Mucosa of rectum (tissue), 2 donors: ENCODE data around the gene GASK1A.
"Not testable (repeated sequence)": the region's sequence is repeated elsewhere in the genome, so short reads cannot be mapped to it uniquely, and the experiment has no call there.

Experiments used
- H3K27ac ChIP-seq, 2 donors: one replicate each; pipeline ENCODE4 v1.7.0; 2013; ENCODE audit warnings: inconsistent platforms in 2 of 2, low read depth in 2 of 2, low read length in 2 of 2
- H3K27me3 ChIP-seq, 2 donors: one replicate each; pipeline ENCODE4 v1.7.0; 2013; ENCODE audit warnings: low read length in 2 of 2; ENCODE audit not compliant: control insufficient read depth in 2 of 2, insufficient read depth in 2 of 2
- H3K36me3 ChIP-seq, 2 donors: one replicate each; pipeline ENCODE4 v1.7.0; 2013; ENCODE audit warnings: low read length in 2 of 2; ENCODE audit not compliant: control insufficient read depth in 2 of 2, insufficient read depth in 2 of 2
- H3K4me1 ChIP-seq, 2 donors: one replicate each; pipeline ENCODE4 v1.7.0; 2013; ENCODE audit warnings: low read length in 2 of 2, mild to moderate bottlenecking in 1 of 2; ENCODE audit not compliant: control insufficient read depth in 2 of 2, insufficient read depth in 2 of 2
- H3K4me3 ChIP-seq, 2 donors: one replicate each; pipeline ENCODE4 v1.7.0; 2013; ENCODE audit warnings: low read length in 2 of 2
- H3K9ac ChIP-seq, 2 donors: one replicate each; pipeline ENCODE4 v1.7.0; 2013; ENCODE audit warnings: low read length in 2 of 2, low read depth in 1 of 2, mild to moderate bottlenecking in 1 of 2
- H3K9me3 ChIP-seq, 2 donors: one replicate each; pipeline ENCODE4 v1.7.0; 2013; ENCODE audit warnings: low read length in 2 of 2; ENCODE audit not compliant: control insufficient read depth in 2 of 2
- donor health status: healthy.
- donor health status: Normal muscosa, but diverticular disease.

Gene GASK1A

DNA sequence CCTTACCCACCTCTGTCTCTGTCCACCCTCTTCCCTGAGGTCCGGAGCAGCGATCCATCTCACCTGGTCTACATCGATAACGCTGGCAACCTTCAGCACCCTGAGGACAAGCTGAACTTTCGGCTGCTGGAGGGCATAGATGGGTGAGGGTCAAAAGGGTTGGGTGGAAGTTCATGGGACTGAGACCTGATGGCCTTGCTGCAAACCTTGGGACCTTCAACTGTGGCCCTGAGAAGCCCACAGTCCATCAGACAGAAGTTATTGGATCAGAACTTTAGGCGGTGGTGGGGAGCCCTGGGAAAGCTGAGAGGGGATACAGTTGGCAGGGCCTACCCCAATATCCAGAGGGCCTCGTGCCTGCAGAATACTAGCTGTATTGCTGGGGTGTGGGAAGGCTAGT, 76.3 kb downstream of the GASK1A start:
- no peak overlapping the region for H3K4me3 ChIP-seq
- no peaks in the 10 kb centered on the region for H3K9me3 ChIP-seq
- no peaks in the 10 kb centered on the region for H3K4me1 ChIP-seq
- no peak overlapping the region for H3K9ac ChIP-seq
- H3K27me3 ChIP-seq, result no peaks in the 10 kb centered on the region
- H3K27ac ChIP-seq, result no peak overlapping the region
- H3K36me3 ChIP-seq, result no peaks in the 10 kb centered on the region

DNA sequence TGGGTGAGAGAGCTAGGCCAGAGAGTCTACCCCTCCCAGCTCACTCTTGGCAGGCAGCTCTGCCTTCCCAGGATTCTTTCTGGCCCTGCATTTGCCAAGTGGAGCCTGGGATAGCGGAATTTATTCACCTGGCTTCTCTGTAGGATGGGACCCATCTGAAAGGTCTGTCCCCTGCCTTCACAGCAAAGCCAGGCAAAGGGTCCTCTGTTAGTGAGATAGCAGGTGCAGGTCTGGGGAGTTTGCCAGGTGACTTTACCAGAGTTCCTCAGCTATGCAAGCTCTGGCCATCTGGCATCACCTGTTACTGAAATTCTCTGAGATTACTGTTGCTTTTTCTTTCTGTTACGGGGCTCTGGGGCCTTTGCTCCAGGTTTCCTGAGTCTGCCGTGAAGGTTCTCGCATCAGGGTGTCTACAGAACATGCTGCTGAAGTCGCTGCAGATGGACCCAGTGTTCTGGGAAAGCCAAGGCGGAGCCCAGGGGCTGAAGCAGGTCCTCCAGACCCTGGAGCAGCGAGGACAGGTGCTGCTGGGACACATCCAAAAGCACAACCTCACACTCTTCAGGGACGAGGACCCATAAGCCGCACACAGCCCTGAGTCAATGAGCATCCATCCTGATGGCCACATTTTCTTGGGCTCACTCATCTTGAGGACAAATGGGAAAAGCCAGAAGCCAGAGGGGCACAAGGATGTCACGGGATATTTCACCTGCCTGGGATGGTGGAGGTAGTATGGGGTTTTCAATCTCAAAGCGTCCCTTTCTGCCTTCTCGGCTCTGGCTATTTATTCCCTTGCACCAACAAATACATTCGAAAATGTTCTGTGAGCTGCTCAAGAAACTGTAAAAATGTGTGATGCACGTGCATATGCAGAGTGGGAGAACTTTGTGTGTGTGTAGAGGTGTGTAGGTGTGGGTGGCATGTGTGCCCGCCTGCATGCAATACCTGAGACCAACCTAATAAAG, 77.0 kb downstream of the GASK1A start:
- H3K27me3 ChIP-seq, result no peaks in the 10 kb centered on the region
- no peaks in the 10 kb centered on the region for H3K36me3 ChIP-seq
- H3K4me3 ChIP-seq, result no peak overlapping the region
- H3K9ac ChIP-seq, result no peak overlapping the region
- H3K4me1 ChIP-seq, result peaks cover 3 to 5% of the 10 kb centered on the region in 2 donors
- H3K9me3 ChIP-seq, result no peaks in the 10 kb centered on the region
- H3K27ac ChIP-seq, result no peak overlapping the region

DNA sequence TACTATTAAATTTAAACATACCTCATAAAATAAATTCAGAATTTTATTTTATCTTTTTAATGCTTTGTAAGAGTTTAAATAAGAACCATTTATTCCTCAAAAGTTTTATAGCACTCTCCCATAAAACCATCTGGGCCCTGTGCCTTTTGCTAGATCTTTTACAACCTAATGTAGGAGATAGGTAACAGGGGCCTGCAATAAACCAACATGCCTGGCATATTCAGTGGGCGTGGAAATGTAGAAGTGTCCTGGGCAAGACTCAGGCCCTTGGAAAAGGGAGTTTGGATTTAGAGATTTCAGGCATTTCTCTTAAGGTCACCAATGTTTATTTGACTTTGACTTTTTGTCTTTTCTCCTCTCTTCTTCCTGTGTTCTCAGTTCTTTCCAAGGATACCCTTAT, 80.3 kb downstream of the GASK1A start:
- Histone ChIP-seq H3K27me3 (no peaks in the 10 kb centered on the region), H3K9me3 (no peaks in the 10 kb centered on the region), H3K27ac (no peak overlapping the region), H3K9ac (no peak overlapping the region), H3K4me3 (no peak overlapping the region), H3K36me3 (no peaks in the 10 kb centered on the region), H3K4me1 (peaks cover 3 to 7% of the 10 kb centered on the region in 2 donors)

DNA sequence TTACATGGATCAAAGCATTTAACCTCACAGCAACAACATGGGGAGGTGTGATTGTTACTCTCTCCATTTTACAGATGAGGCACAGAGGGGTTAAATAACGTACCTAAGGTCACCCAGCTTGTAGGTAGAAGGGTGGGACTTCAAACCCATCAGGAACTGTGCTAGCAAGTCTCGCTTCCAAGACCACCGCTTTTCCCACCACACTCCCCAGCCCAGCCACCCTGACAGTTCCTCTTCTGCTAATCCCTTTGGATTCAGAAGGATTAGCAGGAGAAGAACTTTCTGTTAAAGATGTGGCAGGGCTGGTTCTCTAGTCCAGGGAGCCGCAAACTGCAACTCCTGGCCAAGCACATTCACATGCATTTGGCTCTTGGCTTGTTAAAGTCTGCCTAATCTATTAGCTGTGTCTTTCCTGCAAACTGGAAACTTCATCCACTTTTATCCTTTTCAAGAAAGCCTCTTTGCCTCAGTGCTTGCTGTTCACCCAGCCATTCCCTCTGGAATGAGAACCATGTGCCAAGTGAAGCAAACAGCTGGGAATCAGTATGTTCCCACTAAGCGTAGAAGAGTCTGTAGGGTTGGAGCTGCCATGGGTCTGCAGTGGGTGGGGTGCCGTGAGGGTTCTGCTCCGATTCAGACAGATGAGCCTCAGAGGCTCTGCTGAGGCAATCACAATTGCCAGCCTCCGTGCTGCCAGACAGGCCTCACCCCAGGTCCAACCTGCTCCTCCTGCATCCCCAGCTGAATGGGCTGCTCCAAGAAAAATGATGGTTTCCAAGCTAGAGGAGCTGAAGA, 82.2 kb downstream of the GASK1A start:
- no peaks in the 10 kb centered on the region for H3K36me3 ChIP-seq
- H3K4me1 ChIP-seq, result peaks cover 3 to 7% of the 10 kb centered on the region in 2 donors
- no peak overlapping the region for H3K27ac ChIP-seq
- no peak overlapping the region for H3K4me3 ChIP-seq
- H3K9ac ChIP-seq, result no peak overlapping the region
- H3K9me3 ChIP-seq, result no peaks in the 10 kb centered on the region
- no peaks in the 10 kb centered on the region for H3K27me3 ChIP-seq

DNA sequence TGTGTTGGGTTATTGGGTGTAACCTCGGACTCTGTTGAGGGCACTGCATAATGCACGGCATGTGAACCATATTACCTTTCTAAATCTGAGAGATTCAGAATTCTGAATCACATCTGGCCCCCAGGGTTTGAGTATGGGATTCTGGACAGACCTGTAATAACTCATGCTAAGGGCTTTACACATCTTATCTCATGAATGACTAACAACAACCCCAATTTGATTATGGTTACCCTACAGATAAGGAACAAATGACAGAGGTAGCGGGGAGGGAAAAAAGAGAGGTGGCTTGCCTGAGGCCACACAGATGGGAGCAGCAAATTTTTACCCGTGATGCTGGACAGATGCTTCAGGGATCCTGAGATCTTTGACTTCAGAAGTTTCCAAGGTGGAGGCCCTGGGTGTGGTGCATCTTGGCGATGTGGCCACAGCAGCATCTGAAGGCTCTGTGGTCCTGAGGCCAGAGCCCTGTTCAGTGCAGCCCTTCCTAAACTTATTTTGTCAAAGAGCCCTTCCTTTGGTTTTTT, 83.0 kb downstream of the GASK1A start:
- Histone ChIP-seq H3K4me3 (no peak overlapping the region), H3K27me3 (no peaks in the 10 kb centered on the region), H3K4me1 (peaks cover 3 to 7% of the 10 kb centered on the region in 2 donors), H3K27ac (no peak overlapping the region), H3K9me3 (no peaks in the 10 kb centered on the region), H3K9ac (no peak overlapping the region), H3K36me3 (no peaks in the 10 kb centered on the region)

DNA sequence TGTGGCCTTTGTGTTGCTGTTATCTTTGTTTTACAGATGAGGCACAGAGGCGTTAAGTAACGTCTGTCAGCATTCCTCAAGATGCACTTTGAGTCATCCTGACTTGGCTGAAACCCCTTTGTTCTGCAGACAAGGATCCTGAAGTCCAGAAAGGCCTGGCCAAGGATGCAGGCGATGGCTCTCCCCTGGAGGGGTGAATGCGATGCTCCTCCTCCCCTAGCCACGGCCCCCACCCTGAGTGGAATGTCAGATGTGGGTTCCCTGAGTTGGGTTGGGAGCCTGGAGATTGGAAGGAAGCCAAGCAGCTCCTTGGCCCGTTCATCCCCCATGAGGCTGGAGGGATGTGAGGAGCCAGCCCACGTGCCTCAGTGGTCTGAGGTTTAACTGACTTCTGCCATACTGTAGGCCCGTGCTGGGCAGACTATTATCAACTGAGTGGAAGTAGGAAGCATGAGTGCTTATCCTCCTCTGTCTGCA, 83.5 kb downstream of the GASK1A start:
- no peaks in the 10 kb centered on the region for H3K36me3 ChIP-seq
- H3K27me3 ChIP-seq, result no peaks in the 10 kb centered on the region
- H3K4me1 ChIP-seq, result peaks cover 3 to 7% of the 10 kb centered on the region in 2 donors
- no peak overlapping the region for H3K9ac ChIP-seq
- no peak overlapping the region for H3K27ac ChIP-seq
- no peak overlapping the region for H3K4me3 ChIP-seq
- no peaks in the 10 kb centered on the region for H3K9me3 ChIP-seq

DNA sequence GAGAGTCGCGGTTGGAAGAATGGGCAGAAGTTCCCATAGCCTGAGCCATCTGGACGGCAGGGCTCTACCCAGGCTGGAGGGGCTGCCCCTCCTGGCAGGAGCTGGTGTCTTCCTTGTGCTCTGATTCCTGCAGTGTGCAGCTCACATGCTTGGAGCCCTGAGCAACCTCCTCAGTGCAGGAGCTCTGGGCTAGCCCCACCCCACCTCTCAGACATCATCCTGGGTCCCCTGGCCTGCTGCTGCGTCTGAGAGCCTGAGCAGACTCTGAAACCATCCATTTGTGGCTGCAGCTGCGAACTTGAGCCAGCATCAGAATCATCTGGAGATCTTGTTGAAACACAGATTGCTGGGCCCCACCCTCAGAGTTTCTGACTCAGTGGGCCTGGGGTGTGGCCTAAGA, 84.0 kb downstream of the GASK1A start:
- no peaks in the 10 kb centered on the region for H3K9me3 ChIP-seq
- no peak overlapping the region for H3K4me3 ChIP-seq
- H3K36me3 ChIP-seq, result no peaks in the 10 kb centered on the region
- H3K9ac ChIP-seq, result no peak overlapping the region
- H3K27ac ChIP-seq, result no peak overlapping the region
- no peaks in the 10 kb centered on the region for H3K27me3 ChIP-seq
- peaks cover 3 to 7% of the 10 kb centered on the region in 2 donors for H3K4me1 ChIP-seq

DNA sequence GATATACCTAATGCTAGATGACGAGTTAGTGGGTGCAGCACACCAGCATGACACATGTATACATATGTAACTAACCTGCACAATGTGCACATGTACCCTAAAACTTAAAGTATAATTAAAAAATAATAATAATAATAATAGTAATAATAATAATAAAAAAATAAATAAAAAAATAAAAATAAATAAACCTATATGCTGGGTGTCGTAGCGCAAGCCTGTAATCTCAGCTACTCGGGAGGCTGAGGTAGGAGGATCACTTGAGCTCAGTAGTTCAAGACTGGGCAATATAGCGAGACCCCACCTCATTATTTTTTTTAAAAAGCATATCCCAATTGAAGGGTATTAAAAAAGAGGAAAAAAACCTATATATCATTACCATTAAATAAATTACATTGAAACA, 91.6 kb downstream of the GASK1A start:
- not testable (repeated sequence) for H3K36me3 ChIP-seq, H3K4me3 ChIP-seq, H3K9ac ChIP-seq, H3K9me3 ChIP-seq, H3K4me1 ChIP-seq, H3K27me3 ChIP-seq, H3K27ac ChIP-seq

DNA sequence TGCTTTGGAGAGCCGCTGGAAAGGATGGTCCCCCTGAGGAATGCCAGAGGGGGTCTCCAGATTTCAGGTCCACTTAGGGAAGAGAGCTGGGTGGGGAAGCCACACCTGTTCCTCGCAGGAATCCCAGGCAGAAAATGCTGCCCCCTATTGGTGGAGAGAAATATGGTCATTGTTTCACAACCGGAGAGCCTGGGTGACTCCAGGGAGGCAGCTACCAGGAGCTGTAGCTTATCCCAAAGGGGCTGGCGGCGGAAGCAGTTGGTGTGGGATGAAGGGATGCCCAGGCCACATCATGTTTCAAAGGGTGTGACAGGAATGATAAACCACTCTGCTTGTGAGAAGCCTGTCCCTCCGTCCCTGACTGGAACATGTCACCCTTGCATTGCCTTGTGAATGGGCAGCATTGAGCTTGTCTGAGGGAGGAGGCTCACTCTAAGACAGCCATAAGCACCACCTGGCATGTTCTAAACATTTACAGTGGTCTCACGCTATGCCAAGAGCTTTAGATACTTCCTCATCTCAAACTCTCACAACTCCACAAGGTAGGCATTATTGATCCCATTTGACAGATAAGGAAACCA, 92.3 kb downstream of the GASK1A start:
- Histone ChIP-seq H3K9ac (no peak overlapping the region), H3K36me3 (no peaks in the 10 kb centered on the region), H3K27me3 (no peaks in the 10 kb centered on the region), H3K9me3 (no peaks in the 10 kb centered on the region), H3K4me3 (no peak overlapping the region), H3K4me1 (no peaks in the 10 kb centered on the region), H3K27ac (no peak overlapping the region)

DNA sequence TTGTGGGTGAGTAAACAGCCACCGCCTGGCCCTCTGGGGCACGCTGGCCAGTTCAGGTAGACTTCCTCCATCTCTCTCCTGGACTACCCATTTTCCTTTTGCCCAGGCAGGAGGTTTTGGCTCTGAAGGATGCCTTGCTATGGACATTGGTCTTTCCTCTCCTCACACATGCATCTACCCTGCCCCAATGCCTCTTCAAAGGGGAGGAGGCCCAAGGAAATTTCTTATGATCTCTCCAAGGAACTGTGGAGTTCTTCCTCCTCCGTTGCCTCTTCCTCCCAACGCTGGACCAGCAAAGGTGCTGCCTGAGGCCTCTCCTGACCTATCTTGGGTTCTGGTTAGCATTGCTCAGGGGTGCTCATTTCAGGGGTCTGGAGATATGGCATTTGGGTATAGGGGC, 93.2 kb downstream of the GASK1A start:
- no peaks in the 10 kb centered on the region for H3K27me3 ChIP-seq
- no peak overlapping the region for H3K4me3 ChIP-seq

More for the DNA sequence above, 93.2 kb downstream of the GASK1A start:
- H3K9me3 ChIP-seq, result no peaks in the 10 kb centered on the region
- no peak overlapping the region for H3K27ac ChIP-seq
- no peaks in the 10 kb centered on the region for H3K4me1 ChIP-seq
- H3K36me3 ChIP-seq, result no peaks in the 10 kb centered on the region
- H3K9ac ChIP-seq, result no peak overlapping the region
